GM12878 (cell line): Measurements from ENCODE around the gene CTRL. TPM values are rescaled to one million over a fixed set of nuclear protein-coding genes. Genes with fewer than 3 reads are reported as not detected.

Source experiments
- ATAC-seq: fragments of 200-7000 bp; cut with Tn5 transposase; 3 replicates; pipeline ENCODE4 v1.9.1; 2020; ENCODE audit warnings: mild to moderate bottlenecking, moderate library complexity
- BruUV-seq: library from RNA; stranded (reverse); fragments of 400-500 nt; replicated peaks from 2 replicates; lab custom pipeline; 2021; lab: Mats Ljungman, UMichigan
- CTCF ChIA-PET: fragments of 300-600 bp; sonication (Branson Sonifier 250); formaldehyde crosslinking; extraction: SDS; loops from one replicate; lab custom pipeline; 2021; ENCODE audit warnings: inconsistent platforms; lab: Yijun Ruan, JAX
- POLR2A ChIA-PET: fragments of 350-600 bp; formaldehyde crosslinking; extraction: SDS; loops from one replicate; lab custom pipeline; 2021; ENCODE audit warnings: inconsistent platforms; lab: Charles Lee
- RAD21 ChIA-PET: fragments of 300-600 bp; sonication (Branson Sonifier 250); formaldehyde crosslinking; loops from one replicate; lab custom pipeline; 2023; ENCODE audit warnings: antibody characterized with exemption; ENCODE audit not compliant: unreplicated experiment; lab: Charles Lee
- SMC1A ChIA-PET: fragments of 300-600 bp; sonication (Branson Sonifier 250); formaldehyde crosslinking; loops from one replicate; lab custom pipeline; 2023; ENCODE audit not compliant: unreplicated experiment, uncharacterized antibody; lab: Charles Lee
- DNase-seq: peaks from one replicate; pipeline ENCODE4 v3.0.0-alpha.2; 2011; ENCODE audit warnings: low read depth, low spot score
- FAIRE-seq: peaks from 3 replicates; lab custom pipeline; 2011; peaks lifted over from hg19 to GRCh38; lab: Jason Lieb, UNC
- H2AFZ ChIP-seq: 2 replicates; pipeline ENCODE4 v1.6.0; 2011; ENCODE audit warnings: low read depth, low read length, control low read depth; ENCODE audit not compliant: control insufficient read depth
- H3K27ac ChIP-seq: 2 replicates; pipeline ENCODE4 v1.5.1; 2011; ENCODE audit warnings: control low read depth; ENCODE audit not compliant: control insufficient read depth, insufficient read depth
- H3K27me3 ChIP-seq, 2 experiments: replicated peaks in 1 of 2; 2 replicates each; pipeline versions ENCODE4 v1.6.0 to v1.6.1; 2011; ENCODE audit warnings: low read length in 1 of 2; ENCODE audit not compliant: control insufficient read depth in 2 of 2, insufficient read depth in 2 of 2
- H3K36me3 ChIP-seq, 2 experiments: 2 replicates each; pipeline ENCODE4 v1.5.1; 2011; ENCODE audit warnings: low read length in 1 of 2; ENCODE audit not compliant: control insufficient read depth in 2 of 2, insufficient read depth in 2 of 2
- H3K4me1 ChIP-seq: 2 replicates; pipeline ENCODE4 v1.6.1; 2011; ENCODE audit warnings: mild to moderate bottlenecking, low read length, moderate library complexity, mixed read lengths; ENCODE audit not compliant: control insufficient read depth, insufficient read depth
- H3K4me2 ChIP-seq: 2 replicates; pipeline ENCODE4 v1.6.0; 2011; ENCODE audit warnings: control low read depth; ENCODE audit not compliant: control insufficient read depth, insufficient read depth
- H3K4me3 ChIP-seq: fragments of 200-600 bp; sonication (generic); 2 replicates; pipeline ENCODE4 v1.5.1; 2016
- H3K79me2 ChIP-seq: 2 replicates; pipeline ENCODE4 v1.6.0; 2011; ENCODE audit warnings: low read length; ENCODE audit not compliant: control insufficient read depth, insufficient read depth
- H3K9ac ChIP-seq: 2 replicates; pipeline ENCODE4 v1.8.0; 2011; ENCODE audit warnings: low read length, control low read depth, mixed read lengths; ENCODE audit not compliant: control insufficient read depth, insufficient read depth
- H3K9me3 ChIP-seq: replicated peaks from 3 replicates; pipeline ENCODE4 v1.5.1; 2011; ENCODE audit warnings: mild to moderate bottlenecking, low read length; ENCODE audit not compliant: control insufficient read depth, insufficient read depth
- H4K20me1 ChIP-seq: 2 replicates; pipeline ENCODE4 v1.6.0; 2011; ENCODE audit not compliant: control insufficient read depth, insufficient read depth
- BACH1 ChIP-seq: fragments of 450-650 bp; IDR thresholded peaks from 2 replicates; pipeline ENCODE4 v1.6.1; 2017; ENCODE audit warnings: mild to moderate bottlenecking, borderline replicate concordance
- HDAC6 ChIP-seq: fragments of 200-600 bp; sonication (generic); IDR thresholded peaks from one replicate; pipeline ENCODE4 v1.8.0; 2017; ENCODE audit warnings: antibody characterized with exemption; ENCODE audit not compliant: unreplicated experiment
- JUND ChIP-seq: IDR thresholded peaks from 2 replicates; pipeline ENCODE4 v1.6.1; 2012; ENCODE audit warnings: low read depth, mild to moderate bottlenecking, low read length, improper control_type of control experiment, moderate library complexity
- NBN ChIP-seq: fragments of 450-650 bp; IDR thresholded peaks from 2 replicates; pipeline ENCODE4 v1.6.1; 2016
- NR2C1 ChIP-seq: fragments of 450-650 bp; IDR thresholded peaks from 2 replicates; pipeline ENCODE4 v1.6.1; 2017; ENCODE audit warnings: antibody characterized with exemption, mild to moderate bottlenecking, moderate library complexity
- NR2C2 ChIP-seq: IDR thresholded peaks from 2 replicates; pipeline ENCODE4 v1.6.1; 2011; ENCODE audit warnings: borderline replicate concordance, low read depth; ENCODE audit not compliant: control insufficient read depth, insufficient read length
- RB1 ChIP-seq: fragments of 450-650 bp; formaldehyde crosslinking; IDR thresholded peaks from 2 replicates; pipeline ENCODE4 v1.6.1; 2017; ENCODE audit warnings: mild to moderate bottlenecking, borderline replicate concordance
- SMC3 ChIP-seq: IDR thresholded peaks from 2 replicates; pipeline ENCODE4 v1.6.1; 2011; ENCODE audit warnings: low read length, improper control_type of control experiment, borderline replicate concordance
- SPI1 ChIP-seq: IDR thresholded peaks from 2 replicates; pipeline ENCODE4 v1.6.1; 2011; ENCODE audit warnings: low read depth, mild to moderate bottlenecking, low read length, moderate library complexity, borderline replicate concordance; ENCODE audit not compliant: insufficient read depth
- ZNF622 ChIP-seq: fragments of 450-650 bp; IDR thresholded peaks from 2 replicates; pipeline ENCODE4 v1.6.1; 2017; ENCODE audit warnings: mild to moderate bottlenecking, inconsistent platforms
- WGBS: methylation state at CpG from one replicate; pipeline ENCODE4 v1.1.6; 2016; ENCODE audit warnings: low lambda C conversion rate; ENCODE audit not compliant: insufficient replicate concordance, insufficient coverage; ENCODE audit errors: missing lambda C conversion rate; 5-methylcytosine and 5-hydroxymethylcytosine counted together
- in situ Hi-C: fragments of 300-500 bp; cut with MboI; formaldehyde crosslinking; loops from 9 replicates; pipeline ENCODE4 v1.14.3; 2018; ENCODE audit warnings: mixed read lengths
- intact Hi-C: fragments of 100-400 bp; cut with micrococcal nuclease; formaldehyde crosslinking; loops from one replicate; pipeline ENCODE4 v1.14.2; 2022; ENCODE audit not compliant: unreplicated experiment
- polyA plus RNA-seq, 11 experiments: library from polyadenylated mRNA; depleted of rRNA in 4 of 11; unstranded in 6 of 11; stranded (reverse) in 5 of 11; fragments of >200 nt; fragmentation: Nextera tagmentation in 4 of 11; fragmentation: Illumina TruSeq in 1 of 11; extraction: Ambion mirVana in 4 of 11; extraction: Trizol in 1 of 11; gene quantifications; 1 replicate in 1 of 11; 2 replicates in 10 of 11; pipeline versions ENCODE4 v1.2.1 to v1.2.3, GENCODE V29; 2011 to 2016; ENCODE audit warnings: inconsistent platforms in 2 of 11, missing spikeins in 2 of 11, low read depth in 1 of 11
- total RNA-seq, 4 experiments: library from RNA; depleted of rRNA in 3 of 4; stranded (reverse); fragments of >200 nt in 3 of 4; fragmentation: Illumina TruSeq in 1 of 4; extraction: Trizol in 1 of 4; gene quantifications; 2 replicates each; pipeline versions ENCODE4 v1.2.1 to v1.2.3, GENCODE V29; 2013 to 2021
- TF ChIP-seq, protein P1 (sequence below): fragments of 450-650 bp; IDR thresholded peaks from 2 replicates; pipeline ENCODE4 v1.6.1; 2017; ENCODE audit warnings: borderline replicate concordance
- TF ChIP-seq, protein P2 (sequence below): fragments of 450-650 bp; IDR thresholded peaks from 2 replicates; pipeline ENCODE4 v1.6.1; 2016; ENCODE audit warnings: mild to moderate bottlenecking
- TF ChIP-seq, protein P3 (sequence below): fragments of 450-650 bp; IDR thresholded peaks from 2 replicates; pipeline ENCODE4 v1.6.1; 2017; ENCODE audit warnings: mild to moderate bottlenecking, low read depth, inconsistent platforms; ENCODE audit not compliant: poor library complexity, severe bottlenecking

The CTRL gene
- total and polyA plus RNA-seq, 10 of the 15 experiments (the other 5 are each of a cell fraction or from before 2014, with no cell fraction given): 1.1 to 4.9 (median 2.6) TPM

DNA sequence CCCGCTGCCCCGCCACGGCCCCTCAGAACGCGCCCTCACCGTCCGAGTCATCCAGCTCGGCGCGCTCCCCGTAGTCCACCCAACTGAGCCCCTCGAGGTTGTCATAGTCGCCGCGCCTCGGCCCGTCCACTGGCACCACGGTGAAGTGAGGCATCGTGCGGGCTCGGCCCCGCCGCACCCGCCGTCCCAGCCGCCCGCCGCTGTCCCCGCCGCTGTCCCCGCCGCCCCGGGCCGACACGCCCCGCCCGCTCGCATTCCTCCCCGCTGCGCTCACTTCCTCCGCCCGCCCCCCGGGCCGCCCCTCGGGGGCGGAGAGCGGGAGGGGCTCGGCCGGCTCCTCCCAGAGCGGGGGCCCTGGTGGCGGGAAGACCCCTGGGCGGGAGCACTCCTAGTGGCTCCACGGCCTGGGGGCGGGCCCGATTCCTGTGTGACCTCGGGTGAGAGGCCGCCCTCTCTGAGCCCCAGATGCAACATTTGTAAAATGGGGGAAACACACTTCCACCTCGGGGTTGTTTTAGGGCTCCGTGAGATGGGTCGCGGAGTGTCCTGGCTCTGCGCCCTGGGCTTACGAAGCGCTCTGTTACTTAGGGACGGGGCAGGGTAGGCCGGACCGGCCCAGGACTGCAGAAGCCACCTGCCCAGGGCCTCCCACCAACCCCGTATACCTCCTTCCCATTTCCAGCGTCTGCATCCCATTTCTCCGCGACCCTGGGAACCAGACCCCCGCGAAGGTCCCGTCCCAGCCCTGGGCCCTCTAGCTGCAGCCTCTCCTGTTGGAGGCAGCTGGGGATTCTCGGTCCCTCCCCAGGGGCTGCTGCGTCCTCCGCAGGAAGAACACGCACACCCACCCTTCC lies 37.0 kb upstream of the CTRL start, which contains the start of gene SLC12A4 (continued):
- TF ChIP-seq JUND (no peak), NR2C2 (no peak), HDAC6 (no peak), RB1 (peak; percentile 95; the same call in 1 of the 2 replicates), SPI1 (peak; percentile 62), BACH1 (peak; percentile 31; the same call in 1 of the 2 replicates)
- TF ChIP-seq, protein P1, sequence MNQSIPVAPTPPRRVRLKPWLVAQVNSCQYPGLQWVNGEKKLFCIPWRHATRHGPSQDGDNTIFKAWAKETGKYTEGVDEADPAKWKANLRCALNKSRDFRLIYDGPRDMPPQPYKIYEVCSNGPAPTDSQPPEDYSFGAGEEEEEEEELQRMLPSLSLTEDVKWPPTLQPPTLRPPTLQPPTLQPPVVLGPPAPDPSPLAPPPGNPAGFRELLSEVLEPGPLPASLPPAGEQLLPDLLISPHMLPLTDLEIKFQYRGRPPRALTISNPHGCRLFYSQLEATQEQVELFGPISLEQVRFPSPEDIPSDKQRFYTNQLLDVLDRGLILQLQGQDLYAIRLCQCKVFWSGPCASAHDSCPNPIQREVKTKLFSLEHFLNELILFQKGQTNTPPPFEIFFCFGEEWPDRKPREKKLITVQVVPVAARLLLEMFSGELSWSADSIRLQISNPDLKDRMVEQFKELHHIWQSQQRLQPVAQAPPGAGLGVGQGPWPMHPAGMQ: no peak

DNA sequence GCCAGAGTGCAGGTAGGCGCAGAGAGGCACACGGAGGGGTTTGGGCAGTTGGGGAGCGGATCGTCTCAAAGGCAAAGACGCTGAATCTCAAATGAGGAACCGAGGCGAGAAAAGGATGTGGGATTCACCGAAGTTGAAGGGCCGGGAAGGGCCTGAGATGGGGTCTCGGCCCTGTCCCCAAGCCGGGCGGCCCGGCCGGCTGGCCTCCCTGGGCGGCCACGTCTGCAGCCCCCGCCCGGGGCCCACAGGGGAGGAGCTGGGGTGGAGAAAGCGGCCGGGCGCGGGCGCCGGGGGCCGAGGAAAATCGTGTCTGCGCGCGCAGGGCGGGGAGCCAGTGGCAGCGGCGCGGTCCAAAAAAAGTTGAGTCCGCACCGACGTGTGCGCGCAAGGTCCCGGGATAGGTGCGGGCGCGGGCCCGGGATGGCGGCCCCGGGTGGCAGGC lies 36.3 kb upstream of the CTRL start:
- no TSS peak for BruUV-seq
- ChIA-PET POLR2A (interaction anchor here (0.5 to 2.8 kb wide), 4 partner anchors 31 to 106 kb away, joined by 3 to 16 read pairs (median 4); partner anchors contain the start of gene PSMB10), RAD21 (interaction anchor here (1.6 to 2.0 kb wide), 3 partner anchors 17 to 32 kb away, joined by 4 to 10 read pairs (median 4); partner anchors contain the start of gene PSMB10), SMC1A (interaction anchor here (2.8 kb wide), 1 partner anchor 16 kb away, joined by 10 read pairs; no protein-coding TSS in a partner anchor), CTCF (interaction anchor here (1.6 to 3.7 kb wide), 2 partner anchors 73 to 296 kb away, joined by 4 to 22 read pairs; no protein-coding TSS in a partner anchor)
- DNase-seq (no peak), FAIRE-seq (no peak), ATAC-seq (peak; percentile 49)
- Histone ChIP-seq H3K4me1 (peaks cover 21% of the 10 kb centered on the region), H3K4me2 (peak overlapping the region; percentile 76), H3K36me3 (no peaks in the 10 kb centered on the region), H3K9me3 (no peaks in the 10 kb centered on the region), H3K79me2 (peaks cover 20% of the 10 kb centered on the region), H2AFZ (peak overlapping the region; percentile 68), H3K27ac (peak overlapping the region; percentile 76), H3K9ac (peak overlapping the region; percentile 89), H3K4me3 (peak overlapping the region; percentile 96), H3K27me3 (no peaks in the 10 kb centered on the region), H4K20me1 (no peaks in the 10 kb centered on the region)
- intact Hi-C loops (loop anchor here (2.0 kb wide), 2 partner anchors 17 to 73 kb away; no protein-coding TSS in a partner anchor), in situ Hi-C loops (no loop called here)
- WGBS: 2% methylated on average over 18 of the region's 45 CpGs
- no peak for TF ChIP-seq NR2C1
- TF ChIP-seq, protein P2, sequence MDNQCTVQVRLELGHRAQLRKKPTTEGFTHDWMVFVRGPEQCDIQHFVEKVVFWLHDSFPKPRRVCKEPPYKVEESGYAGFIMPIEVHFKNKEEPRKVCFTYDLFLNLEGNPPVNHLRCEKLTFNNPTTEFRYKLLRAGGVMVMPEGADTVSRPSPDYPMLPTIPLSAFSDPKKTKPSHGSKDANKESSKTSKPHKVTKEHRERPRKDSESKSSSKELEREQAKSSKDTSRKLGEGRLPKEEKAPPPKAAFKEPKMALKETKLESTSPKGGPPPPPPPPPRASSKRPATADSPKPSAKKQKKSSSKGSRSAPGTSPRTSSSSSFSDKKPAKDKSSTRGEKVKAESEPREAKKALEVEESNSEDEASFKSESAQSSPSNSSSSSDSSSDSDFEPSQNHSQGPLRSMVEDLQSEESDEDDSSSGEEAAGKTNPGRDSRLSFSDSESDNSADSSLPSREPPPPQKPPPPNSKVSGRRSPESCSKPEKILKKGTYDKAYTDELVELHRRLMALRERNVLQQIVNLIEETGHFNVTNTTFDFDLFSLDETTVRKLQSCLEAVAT: no peak
- TF ChIP-seq, protein P3, sequence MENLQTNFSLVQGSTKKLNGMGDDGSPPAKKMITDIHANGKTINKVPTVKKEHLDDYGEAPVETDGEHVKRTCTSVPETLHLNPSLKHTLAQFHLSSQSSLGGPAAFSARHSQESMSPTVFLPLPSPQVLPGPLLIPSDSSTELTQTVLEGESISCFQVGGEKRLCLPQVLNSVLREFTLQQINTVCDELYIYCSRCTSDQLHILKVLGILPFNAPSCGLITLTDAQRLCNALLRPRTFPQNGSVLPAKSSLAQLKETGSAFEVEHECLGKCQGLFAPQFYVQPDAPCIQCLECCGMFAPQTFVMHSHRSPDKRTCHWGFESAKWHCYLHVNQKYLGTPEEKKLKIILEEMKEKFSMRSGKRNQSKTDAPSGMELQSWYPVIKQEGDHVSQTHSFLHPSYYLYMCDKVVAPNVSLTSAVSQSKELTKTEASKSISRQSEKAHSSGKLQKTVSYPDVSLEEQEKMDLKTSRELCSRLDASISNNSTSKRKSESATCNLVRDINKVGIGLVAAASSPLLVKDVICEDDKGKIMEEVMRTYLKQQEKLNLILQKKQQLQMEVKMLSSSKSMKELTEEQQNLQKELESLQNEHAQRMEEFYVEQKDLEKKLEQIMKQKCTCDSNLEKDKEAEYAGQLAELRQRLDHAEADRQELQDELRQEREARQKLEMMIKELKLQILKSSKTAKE: no peak
- no peak for TF ChIP-seq NBN
- TF ChIP-seq ZNF622: no peak
- no peak for TF ChIP-seq SMC3
